ENCODE measurements around the gene ZC3HAV1. TPM values are rescaled to one million over a fixed set of nuclear protein-coding genes. Genes with fewer than 3 reads are reported as not detected.

Gene ZC3HAV1
- total RNA-seq (2022; extraction: Qiagen RNA extraction; ENCODE audit: low read depth), result 31.8 to 38.8 TPM (median 35.6 TPM) in 5 replicates

GRCh38 chr7:139109188-139109982, at the start of gene ZC3HAV1:
ZC3HAV1 (minus strand) TSS chr7:139109720; CDS start chr7:139109331, 389 bp downstream.

GRCh38 chr7:139035586-139036353, 73.8 kb downstream of the ZC3HAV1 start, which contains the start of gene ZC3HAV1L:
ZC3HAV1L (minus strand) TSS chr7:139036042; CDS start chr7:139036017, 25 bp downstream.

Other genes starting within 250 kb of the ZC3HAV1 start
- 6.8 to 9.2 TPM (median 8.1 TPM) in 5 replicates for gene KIAA1549, start 128.3 kb downstream of the ZC3HAV1 start, total RNA-seq (2022; extraction: Qiagen RNA extraction; ENCODE audit: low read depth)
- gene ZC3HAV1L, start 73.7 kb downstream of the ZC3HAV1 start, total RNA-seq (2022; extraction: Qiagen RNA extraction; ENCODE audit: low read depth), result 5.6 to 10.7 TPM (median 8.9 TPM) in 5 replicates
- gene UBN2, start 121.5 kb upstream of the ZC3HAV1 start, total RNA-seq (2022; extraction: Qiagen RNA extraction; ENCODE audit: low read depth), result 2.4 to 3.7 TPM (median 3.3 TPM) in 5 replicates
- 16.6 to 34.7 TPM (median 32.2 TPM) in 5 replicates for gene FMC1, start 231.6 kb upstream of the ZC3HAV1 start, total RNA-seq (2022; extraction: Qiagen RNA extraction; ENCODE audit: low read depth)